NCI-H345 treated with DMSO at 0.1 percent for 48 hours (cell line): Measurements from ENCODE around the gene IL17RA.
"Not testable (repeated sequence)": the region's sequence is repeated elsewhere in the genome, so short reads cannot be mapped to it uniquely, and the experiment has no call there.

Experiments used
- DNase-seq: peaks from one replicate; lab custom pipeline; 2025; ENCODE audit not compliant: unreplicated experiment; lab: John Stamatoyannopoulos, UW

Gene IL17RA

DNA sequence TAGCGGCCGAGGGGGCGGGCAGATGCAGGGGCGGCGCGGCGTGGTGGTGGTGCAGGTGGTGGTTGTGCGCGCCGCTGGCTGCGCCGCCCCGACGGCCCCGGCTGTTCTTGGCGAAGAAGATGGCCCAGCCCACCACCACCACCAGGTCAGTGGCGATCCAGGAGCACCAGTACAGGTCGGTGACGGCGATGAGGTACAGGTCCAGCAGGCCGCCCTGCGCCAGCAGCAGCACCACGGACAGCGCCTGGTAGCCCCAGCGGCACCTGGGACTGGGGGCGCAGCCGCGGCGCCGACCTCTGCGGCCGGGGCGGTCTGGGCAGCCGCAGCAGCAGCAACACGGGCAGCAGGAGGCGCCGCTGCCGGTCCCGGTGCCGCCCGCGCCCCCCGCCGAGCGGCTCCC is 35.5 kb downstream of the IL17RA start:
- no peak for DNase-seq

DNA sequence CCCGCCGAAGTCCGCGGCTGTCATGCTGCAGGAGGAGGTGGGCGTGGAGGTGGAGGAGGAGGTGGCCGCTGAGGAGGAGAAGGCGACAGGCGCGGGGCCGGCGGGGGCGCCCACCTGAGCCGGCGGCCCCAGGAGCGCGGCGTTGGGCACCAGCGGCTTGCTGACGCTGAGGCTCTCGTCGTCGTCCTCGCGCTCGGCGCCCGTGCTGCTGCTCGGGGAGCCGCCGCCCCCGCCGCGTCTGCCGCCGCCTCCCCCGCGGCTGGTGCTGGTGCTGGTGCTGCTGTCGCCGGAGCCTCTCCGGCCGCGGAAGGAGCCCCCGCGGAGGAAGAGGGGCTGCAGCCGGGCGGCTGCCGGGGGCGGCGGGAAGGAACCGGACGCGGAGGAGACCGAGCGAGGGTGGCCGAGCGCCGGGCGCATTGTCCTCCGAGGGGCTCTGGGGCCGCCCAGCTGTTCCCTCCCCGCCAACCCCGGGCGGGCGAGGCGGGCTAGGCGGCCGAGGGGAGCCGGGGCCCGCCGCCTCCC is 36.0 kb downstream of the IL17RA start:
- no peak for DNase-seq

DNA sequence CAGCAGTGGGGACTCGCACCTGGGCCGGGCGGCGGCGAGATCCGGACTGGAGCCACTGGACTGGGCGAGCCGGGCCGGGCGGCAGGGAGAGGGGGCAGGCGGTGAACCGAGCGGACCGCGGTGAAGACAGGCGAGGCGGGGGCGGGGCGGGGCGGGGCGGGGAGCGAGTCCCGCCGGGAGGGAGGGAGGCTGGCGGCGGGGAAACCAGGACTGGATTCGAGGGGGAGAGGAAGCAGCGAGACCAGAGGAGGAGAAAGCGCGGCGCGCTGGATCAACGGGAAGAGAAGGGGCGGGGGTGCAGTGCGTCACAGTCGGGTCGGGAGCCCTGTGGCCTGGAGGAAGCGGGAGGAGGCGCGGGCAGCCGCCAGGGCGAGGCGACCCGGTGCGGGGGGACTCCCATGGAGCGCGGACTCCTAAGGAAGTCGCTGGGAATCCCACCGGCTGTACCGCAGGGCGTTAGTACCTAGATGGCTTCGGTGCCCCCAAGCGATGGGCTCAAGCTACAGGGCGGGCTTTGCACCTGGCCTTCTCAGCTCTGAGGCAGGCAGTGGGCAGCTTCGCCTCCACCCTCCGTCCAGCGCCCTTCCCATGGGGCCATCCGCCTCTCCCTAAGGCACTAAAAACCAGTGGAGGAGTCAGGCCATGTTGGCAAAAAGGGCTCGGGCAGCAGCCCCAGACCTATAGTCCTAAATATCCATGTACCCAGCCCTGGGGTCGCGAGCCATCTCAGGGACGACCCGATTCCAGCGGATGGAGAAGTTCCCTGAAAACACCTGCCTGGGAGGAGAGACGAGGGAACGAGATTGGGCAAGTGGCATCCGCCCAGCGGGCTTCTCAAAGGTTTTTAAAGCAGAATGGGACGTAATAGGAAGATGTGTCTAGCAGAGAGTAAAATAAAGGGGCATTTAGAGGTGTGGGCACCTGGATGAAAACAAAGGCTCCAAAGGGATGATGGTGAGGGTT is 36.7 kb downstream of the IL17RA start, which contains the start of gene TMEM121B:
Gene TMEM121B (minus strand): TSS at position 128 of the 963 bp plus-strand sequence. CDS start 233 bp downstream, outside the sequence.
- peak; percentile 14 for DNase-seq

DNA sequence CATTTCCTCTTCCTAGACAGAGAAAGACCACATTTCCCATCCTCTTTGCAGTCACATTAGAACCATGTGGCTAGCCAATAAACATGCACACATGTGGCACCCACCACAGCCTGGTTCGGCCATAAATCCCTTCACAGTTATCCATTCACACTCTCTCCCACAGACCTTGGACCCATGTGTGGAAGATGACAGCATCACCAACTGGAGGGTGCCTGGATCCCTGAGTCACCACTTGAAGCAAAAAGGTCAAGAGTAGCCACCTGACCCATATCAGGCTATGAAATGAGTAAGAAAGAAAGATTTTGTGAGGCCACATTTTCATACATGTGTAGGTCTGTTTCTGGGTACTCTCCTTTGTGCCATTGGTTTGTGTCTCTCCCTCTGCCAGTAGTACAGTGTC is 45.4 kb downstream of the IL17RA start:
- DNase-seq: no peak

DNA sequence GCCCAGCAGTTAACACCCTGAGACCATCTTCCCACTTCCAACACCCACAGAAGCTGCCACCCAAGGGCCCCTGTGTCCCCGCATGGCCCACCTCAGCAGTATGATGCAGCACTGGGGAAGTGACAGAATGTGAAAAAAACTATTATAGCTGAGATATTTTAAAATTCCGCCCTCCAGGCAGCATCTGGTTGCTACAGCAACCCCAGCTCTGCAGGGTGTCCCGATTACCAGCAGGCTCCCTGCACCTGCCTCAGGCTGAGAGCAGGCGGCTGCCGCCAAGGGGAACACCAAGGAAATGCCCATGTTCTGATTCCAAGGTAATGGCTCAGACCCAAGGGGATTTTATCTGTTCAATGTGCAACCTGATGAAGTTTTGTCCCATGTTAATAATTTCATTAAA is 46.9 kb downstream of the IL17RA start:
- peak; percentile 10 for DNase-seq

DNA sequence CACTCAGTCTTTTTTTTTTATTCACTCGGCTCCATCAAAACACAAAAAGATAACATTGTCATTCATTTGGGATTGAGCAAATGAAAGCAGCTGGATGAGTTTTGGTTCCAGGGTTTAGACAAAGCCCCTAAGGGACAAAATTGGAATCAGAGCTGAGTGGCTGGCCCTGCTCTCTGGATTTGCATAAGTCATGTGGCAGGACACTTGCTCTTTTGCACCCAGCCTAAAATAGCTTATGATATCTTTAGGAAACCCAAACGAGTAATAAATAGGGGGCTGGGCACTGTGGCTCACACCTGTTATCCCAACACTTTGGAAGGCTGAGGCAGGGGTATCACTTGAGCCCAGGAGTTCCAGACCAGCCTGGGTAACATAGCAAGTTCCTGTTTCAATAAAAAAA is 47.3 kb downstream of the IL17RA start:
- DNase-seq: no peak

DNA sequence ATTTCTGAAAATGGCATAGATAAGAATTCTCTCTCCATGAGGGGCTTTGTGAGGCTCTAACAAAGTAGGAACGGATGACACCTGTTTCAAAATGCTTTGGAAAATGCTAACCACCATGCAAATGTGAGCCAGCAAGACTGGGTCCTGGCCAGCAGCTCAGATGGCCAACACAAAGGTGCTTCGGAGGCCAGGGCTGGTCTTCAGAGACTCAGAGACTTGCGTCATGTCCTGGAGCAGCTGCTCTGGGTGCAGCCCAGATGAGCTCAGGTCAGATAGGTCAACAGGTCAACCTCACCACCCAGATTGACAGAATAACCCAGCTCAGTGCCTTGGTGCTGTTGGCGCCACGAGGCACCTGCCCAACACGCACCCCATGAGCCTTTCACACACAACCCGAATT is 48.3 kb downstream of the IL17RA start:
- DNase-seq: no peak

DNA sequence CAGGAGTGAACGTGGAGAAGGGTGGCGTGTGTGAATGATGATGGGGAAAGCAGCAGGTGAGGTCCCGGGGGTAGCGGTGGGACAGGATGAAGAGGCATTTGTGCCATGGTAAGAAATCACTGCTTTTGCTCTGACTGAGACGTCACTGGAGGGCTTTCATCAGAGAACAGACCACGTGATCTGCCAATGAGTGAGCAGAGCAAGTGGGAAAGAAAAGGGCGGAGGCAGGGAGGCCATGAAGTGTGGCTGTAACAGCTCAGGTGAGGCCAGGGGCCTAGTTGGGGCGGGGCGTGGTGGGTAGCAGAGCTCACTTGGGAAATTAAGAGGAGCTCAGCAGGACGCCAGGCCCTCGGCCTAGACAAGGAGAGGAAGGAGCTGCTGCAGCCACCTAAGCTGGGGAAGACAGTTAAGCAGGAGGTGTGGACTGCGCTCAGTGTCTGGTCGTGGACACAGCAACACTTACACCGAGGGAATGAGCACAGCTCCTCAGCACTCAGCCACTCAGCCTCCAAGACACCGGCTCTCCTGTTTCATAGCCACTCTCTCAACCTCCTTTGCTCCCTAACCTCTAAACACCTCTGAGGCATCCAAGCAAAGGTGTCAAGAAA is 50.5 kb downstream of the IL17RA start:
- DNase-seq: no peak

DNA sequence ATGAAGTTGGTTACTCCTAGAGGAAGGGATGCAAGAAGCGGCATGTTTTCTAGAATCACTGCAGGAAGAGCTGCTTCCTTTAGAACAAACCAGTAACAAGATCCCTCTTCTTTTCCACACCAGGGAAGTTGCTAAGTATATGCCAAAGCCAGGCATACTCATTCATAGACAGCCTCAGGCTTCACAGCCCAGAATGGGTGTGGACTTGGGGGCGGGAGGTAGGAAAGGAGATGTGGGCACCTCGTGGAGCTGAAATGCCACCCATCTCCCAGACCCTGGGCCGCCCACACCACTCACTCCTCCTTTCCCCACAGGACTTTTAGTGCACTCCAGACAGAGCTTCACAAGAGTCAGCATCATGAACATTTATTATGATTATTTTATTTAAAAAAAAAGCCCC is 52.4 kb downstream of the IL17RA start:
- no peak for DNase-seq

DNA sequence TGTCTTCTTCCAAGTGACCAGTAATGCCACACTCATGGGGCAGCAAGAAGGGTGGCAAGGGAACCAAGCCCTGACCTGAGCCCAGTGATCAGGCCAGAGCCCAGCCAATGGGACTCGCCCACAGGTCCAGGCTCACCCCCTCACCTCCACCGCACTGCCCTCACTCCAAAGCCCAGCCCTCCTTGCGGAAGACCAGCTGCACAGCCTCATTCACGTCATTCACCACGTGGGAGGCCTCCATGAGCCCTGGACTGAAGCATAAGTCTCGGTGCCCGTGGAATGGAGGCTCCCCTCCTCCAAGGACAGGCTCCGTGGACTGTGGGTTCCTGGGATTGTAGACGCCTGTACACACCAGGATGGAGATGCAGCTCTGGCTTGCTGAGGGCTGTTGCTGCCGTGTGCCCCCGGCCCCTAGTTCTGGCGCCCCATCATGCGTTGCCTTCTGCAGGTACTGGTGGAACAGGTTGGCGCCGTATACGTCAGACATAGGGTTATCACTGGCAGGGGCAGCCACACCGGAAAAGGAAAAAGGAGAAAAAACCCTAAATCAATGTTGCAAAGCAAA is 53.1 kb downstream of the IL17RA start:
- no peak for DNase-seq

DNA sequence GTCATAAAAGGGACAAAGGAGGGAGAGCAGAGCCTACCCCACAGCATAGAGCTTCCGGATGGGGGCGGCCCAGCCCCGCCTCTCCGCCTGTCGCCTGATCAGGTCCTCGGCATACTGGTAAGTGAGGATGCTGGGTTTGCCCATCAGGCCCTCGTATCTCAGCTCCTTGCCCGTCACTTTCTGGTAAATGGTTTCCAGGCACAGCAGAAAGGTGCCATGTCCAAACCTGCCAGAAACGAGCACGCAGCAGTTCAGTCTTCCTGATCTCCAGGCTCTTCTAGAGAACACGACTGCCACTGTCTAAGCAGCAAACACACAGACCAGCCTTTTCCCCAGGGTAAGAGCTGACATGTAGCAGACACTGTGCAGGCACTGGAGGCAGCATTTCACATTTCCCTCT is 53.7 kb downstream of the IL17RA start:
- no peak for DNase-seq

DNA sequence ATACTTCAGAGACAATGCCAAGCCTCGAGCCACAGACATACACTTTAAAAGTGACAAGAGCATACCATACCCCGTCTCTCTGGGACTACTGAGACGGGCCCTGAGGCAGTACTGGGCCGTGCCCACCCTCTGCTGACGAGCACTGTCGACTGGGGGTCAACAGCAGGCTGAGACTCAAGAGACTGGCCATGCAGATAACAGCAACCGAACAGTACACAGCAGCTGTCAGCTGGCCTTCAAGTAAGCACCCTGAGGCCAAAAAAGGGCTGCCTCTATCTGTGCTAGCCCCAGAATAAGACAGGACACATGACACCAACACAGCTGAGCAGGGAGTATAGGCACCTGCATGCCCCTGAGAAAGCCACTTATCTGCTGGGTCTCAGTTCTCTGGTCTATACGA is 55.2 kb downstream of the IL17RA start:
- no peak for DNase-seq

DNA sequence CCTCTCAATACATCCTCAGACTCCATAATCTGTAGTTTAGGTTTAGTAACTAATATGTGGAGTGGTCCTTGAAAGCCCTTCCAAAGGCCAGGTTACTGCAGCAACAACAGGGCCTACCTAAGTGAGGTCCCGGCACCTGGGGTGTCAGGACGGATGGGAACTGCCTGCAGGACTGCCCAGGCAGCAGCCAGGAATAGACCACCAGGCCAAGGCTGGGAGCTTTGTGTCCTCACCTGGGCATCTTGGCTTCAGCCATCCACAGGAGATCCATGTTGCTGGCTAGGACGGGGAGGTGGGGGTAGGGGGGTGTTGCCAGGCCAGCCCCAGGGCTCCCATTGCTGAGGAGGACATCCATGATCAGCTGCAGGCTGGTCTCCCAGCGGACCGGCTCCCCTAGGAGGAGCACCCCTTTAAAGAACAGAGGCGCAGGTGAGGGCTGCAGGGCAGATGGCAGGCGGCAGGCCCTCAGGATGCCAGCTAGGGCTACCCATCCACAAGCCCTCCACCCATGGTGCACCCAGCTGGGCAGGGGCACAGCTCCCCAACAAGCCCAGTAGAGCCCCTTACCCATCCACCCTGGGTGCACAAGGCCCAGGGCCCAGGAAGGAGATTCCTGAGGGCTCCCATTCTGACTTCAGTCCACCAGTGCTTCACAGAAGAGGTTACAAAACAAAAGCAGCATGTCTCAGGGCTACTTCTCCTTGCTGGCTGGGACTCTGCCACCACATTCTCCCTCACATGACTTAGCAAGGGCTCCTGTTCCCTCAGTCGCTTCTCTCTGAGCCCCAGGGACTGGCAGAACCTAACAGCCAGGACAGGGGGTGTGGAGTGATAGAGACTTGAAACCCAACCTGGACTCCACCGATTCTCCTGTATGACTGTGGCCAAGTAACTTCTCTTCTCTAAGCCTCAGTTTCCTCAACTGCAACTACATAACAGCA is 56.3 kb downstream of the IL17RA start:
- no peak for DNase-seq

DNA sequence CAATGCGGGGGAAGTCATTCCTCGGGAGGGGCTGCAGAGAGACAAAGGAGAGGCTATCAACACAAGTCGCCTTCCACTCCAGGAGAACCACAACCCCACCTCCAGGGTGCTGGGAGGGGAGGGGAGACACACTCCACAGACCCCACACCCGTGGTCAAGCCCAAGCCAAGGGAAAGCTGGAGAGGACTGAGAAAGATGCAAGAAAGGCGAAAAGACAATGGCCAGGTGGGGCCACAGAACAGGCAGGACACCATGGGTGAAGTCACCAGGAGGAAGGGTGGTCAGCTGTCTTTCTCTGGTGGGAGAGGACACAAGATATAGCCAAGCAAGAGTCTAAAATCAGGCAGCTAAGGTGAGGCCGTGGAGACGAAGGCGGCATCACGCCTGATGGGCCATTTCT is 58.3 kb downstream of the IL17RA start:
- DNase-seq: no peak

DNA sequence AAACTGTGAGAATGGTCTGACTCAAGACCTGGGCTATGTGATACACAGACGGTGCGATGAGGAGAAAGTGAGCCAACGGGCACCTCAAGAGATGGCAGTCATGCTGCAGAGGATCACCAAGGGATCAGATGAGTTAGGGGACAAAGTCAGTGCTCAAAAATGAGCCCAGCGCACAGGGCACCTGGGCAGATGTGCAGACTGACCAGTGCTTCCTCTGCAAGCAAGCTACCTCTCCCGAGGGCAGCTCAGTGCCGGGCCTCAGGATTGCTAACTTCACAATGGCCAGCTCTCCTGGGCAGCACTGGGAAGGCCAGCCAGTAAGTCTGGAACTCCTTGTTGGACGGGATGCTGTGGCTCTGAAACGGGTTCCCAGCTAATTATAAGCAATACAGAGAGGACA is 59.0 kb downstream of the IL17RA start:
- no peak for DNase-seq

DNA sequence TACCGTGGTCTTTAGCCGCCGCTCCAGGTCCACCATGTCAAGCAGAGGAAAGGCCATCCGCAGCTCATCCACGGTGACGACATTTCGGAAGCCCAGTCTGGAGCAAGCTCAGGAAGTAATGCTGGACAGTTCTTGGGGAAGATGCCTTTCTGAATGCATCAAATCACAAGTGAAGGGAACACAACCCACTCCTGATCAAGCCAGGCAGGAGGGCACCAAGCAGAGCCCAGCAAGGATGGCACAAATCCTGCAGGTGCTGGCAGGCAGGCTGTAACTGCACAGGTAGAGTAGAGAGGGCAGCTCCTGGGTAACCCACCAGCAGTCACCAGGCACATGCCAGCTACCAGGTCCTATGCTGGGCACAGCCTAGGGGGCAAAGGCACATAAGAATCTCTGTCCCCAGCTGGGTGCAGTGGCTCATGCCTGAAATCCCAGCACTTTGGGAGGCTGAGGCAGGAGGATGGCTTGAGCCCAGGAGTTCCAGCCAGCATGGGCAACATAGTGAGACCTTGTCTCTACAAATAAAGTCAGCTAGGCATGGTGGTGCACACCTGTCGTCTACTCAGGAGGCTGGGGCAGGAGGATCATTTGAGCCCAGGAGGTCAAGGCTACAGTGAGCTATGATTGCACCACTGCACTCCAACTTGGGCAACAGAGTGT is 60.4 kb downstream of the IL17RA start:
- DNase-seq: no peak

DNA sequence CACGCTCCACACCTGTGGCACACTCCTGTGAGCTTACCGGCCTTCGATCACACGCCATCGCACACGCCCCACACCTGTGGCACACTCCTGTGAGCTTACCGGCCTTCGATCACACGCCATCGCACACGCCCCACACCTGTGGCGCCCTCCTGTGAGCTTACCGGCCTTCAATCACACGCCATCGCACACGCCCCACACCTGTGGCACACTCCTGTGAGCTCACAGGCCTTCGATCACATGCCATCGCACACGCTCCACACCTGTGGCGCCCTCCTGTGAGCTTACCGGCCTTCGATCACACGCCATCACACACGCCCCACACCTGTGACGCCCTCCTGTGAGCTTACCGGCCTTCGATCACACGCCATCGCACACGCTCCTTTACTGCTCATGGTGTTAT is 62.7 kb downstream of the IL17RA start:
- DNase-seq: not testable (repeated sequence)

DNA sequence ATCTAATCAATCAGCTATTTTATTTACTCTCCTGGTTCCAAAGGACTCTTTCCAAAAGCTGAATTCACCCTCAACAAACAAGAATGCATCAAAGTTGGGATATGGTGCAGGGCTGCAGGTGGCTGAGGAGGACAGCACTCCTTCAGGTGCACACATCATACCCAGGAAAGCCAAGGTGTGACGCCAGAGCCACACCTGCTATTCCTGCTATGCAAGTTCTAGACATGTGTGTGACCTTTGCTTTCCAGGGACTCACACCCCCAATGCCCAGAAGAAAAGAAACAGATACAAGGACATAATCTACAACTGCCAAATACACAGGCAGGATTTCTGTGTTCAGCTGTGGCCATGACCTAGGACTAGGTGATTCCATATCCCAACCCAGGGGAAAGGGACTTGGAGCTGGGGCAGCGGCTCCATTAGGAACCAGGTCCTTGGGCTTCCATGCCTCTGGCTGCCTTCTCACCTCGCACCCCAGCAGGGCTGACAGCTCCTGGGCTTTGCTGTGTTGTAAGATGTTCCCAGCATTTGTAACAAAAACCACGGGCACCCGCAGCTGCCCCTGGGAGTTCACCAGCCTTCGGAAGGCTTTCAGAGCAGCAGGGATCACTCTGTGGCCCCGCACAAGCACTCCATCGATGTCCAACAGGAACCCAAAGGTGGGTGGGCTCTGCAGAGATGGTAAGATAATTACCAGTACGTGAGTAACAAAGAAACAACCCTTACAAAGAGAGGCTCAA is 64.4 kb downstream of the IL17RA start:
- no peak for DNase-seq

DNA sequence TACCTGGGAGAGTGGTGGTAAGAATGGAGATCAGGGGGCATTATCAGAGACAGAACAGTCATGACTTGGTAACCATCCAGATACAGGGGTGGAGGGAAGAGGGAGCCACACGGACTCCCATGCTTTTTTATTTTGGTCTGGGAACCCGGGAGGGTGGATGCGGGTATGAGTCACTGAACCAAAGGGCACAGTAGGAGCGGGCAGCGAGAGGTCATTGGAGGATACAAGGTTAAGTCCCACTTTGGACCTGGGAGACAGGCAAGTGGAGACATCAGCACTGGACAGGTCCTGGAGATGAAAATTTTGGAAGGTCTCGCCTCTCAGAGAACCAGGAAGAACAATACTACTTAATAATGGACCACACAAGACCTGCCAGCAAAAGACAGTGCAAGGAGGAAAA is 67.5 kb downstream of the IL17RA start:
- no peak for DNase-seq

DNA sequence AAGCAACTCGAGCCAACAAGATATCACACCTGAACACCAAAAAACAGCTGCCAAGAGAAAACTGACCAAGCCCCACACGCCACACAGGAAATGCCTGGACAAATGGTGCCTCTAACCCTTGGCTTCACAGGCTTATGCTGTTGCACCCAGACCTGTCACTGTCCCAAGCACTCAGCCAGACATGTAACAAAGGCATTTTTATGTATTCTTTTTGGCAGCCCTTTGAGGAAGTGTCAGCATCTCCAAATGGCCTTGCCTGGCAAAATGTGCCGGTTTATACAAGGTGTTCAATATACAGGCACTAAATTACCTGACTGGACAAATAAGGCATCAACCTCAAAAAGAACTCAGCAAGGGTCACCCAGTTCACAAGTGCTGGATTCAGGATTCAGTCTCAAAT is 68.2 kb downstream of the IL17RA start:
- no peak for DNase-seq
